Germinal center (tissue), 1 donor: ENCODE results near the gene CCDC93.

Experiments used
- DNase-seq: peaks from one replicate; pipeline ENCODE4 v3.0.0; 2012; ENCODE audit warnings: mixed read lengths, low spot score

The CCDC93 gene

GRCh38 chr2:117985092-117985491, 28.8 kb downstream of the CCDC93 start:
- DNase-seq = no peak

DNA sequence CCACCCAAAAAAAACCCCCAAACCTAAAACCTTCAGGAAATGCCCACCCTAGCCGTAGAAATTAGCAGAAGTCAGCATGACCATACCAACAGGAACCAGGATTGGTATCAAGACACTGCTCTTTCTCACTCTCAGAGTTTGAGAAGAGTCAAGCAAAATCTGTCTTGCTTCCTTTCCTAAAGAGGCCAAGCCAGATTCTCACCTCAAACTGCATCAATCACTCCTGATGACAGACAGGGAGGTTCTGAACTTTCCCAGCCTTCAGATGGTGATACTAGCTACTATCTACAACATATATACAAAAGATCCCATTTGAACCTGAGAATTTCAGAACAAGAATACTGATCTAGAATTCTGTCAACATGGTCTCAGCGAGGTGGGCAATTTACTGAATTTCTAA, 29.7 kb downstream of the CCDC93 start:
- DNase-seq = no peak

GRCh38 chr2:117983040-117983439, 30.8 kb downstream of the CCDC93 start:
- DNase-seq = no peak

DNA sequence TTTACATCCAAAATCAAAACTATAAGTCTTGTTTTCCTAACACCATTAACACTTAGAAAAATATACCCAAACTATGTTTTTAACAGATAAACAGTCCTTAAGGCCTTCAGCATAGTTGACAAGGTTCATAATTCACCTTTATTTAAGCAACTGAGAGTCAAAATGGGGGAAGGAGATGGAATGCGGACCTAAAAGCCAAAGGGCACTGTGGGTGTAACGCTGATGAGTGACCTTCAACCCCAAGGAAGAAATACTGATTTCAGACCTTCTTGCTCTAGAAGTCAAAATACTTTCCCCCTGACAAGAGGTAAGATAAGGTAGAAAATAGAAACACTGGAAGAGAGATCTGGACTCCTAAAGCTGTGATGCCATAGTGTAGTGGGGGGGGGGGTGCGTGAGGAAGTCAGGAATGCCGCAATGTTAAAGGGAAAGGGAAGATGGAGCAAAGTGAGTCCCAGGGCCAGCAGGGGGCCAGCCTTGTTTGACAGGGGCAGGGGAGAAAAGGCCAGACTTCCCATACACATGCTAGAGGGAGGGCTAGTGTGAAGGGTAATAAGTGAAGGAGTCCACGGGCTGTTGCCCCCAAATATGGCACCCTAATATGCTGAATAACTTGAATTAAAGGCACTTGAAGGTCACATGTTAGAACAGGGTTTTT, 31.4 kb downstream of the CCDC93 start:
- DNase-seq = no peak

GRCh38 chr2:117981810-117982209, 32.1 kb downstream of the CCDC93 start:
- no peak for DNase-seq

GRCh38 chr2:117980783-117981676, 32.8 kb downstream of the CCDC93 start:
- DNase-seq = no peak

DNA sequence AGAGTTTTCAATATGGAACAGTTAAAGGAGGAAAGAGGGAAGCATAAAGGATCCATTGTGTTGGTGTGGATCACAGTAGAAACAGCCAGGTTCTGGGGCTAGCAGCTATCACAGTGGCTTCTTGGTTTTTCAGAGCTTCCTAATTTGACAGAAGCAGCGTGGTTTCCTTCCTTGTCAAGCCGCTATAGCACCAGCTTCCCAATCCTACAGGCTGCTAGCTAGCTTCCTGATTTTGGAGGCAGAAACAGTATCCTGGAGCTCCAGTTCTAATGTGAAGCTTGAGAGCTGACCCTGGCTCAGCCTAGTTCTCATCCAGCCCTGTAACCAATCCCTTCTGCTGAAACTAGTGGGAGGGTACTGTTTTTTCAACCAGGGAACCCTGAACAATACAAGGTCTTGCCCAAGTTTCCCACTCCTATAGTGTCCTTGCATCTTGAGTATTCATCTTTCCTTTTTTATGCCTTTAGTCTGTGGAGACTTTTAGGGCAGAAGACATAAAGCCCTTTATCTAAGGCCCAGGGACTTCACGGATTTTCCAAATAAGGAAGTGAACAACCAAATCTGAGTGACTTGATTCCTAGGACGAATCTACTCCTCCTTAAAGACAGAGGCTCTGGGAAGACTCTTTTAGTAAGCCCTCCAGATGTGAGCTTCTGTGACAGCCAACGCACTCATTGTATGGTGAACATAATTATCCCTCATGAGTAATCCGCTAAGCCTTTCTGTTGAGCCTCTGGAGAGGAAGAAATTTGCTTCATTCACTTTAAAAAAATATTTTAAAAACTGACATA, 33.8 kb downstream of the CCDC93 start:
- DNase-seq = no peak

- no peak for DNase-seq
Observed at GRCh38 chr2:117977696-117978095, 36.2 kb downstream of the CCDC93 start.

GRCh38 chr2:117976581-117976980, 37.3 kb downstream of the CCDC93 start:
- no peak for DNase-seq

DNA sequence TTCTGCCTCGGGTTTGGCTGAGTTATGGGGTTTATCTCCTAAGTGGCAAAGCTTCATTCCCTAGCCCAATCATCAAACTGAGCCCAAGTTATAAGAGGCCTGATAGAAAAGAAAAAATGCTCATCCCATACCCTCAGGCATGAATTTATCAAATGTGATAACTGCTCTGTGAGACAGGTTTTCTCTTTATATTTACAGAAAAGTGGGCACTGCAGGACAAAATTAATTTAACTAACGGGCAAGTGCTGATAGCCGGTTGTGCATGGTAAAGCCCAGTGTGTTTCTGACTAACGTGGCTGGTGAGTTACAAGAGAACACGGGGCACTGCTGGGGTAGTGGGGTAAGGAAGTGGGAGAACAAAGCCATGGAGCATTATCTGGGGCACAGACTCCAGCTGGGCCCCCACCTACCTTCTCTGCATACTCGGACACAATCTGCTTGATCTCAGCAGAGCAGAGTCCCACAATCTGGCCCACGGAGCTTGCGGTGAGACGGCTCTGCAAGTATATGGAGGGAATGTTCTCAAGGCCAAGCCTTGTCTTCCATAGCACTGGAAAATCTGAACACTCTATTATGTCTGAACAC, 40.3 kb downstream of the CCDC93 start:
- DNase-seq = no peak

GRCh38 chr2:117972476-117973123, 41.3 kb downstream of the CCDC93 start:
- DNase-seq = no peak

DNA sequence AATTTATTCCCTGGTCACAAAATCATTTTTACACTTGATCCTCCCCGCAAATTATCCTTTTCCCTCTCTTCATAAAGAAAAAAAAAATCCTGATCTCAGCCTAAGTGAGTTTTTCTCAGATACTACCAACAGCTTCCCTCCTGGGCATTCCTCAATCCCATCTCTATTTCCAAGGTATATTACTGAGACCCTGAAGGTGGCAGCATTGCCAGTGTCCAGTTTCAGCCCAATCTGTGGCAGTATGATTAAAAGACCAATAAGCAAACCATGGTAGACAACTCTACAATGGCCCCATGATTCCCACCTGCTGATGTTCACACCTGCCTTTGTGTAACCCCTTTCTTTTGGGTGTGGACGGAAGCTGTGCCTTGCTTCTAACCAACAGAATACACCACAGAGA, 45.1 kb downstream of the CCDC93 start:
- DNase-seq = no peak

GRCh38 chr2:117967977-117968718, 45.7 kb downstream of the CCDC93 start:
- DNase-seq = no peak

- no peak for DNase-seq
Observed at GRCh38 chr2:117963446-117963845, 50.4 kb downstream of the CCDC93 start.

- DNase-seq = no peak
Observed at GRCh38 chr2:117961201-117961600, 52.7 kb downstream of the CCDC93 start.

DNA sequence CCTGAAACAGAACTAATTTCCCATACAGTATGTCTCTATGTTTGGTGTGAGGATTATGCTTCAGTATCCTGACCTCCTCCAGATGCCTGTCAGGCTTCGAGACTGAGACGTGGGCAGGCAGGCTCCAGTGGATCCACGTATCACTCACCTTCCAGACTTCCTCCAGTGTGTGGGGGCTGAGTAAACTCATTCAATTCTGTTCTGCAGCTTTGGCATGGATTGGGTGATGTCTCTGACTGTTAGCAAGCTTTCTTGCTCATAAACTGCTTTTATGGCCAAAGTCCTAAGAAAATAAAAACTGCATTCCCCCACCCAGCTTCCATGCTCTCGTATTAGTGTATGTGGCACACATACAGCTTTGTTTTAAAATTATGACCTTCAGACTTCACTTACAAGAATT, 53.6 kb downstream of the CCDC93 start:
- DNase-seq = no peak

- no peak for DNase-seq
Observed at GRCh38 chr2:117958186-117958585, 55.7 kb downstream of the CCDC93 start.

DNA sequence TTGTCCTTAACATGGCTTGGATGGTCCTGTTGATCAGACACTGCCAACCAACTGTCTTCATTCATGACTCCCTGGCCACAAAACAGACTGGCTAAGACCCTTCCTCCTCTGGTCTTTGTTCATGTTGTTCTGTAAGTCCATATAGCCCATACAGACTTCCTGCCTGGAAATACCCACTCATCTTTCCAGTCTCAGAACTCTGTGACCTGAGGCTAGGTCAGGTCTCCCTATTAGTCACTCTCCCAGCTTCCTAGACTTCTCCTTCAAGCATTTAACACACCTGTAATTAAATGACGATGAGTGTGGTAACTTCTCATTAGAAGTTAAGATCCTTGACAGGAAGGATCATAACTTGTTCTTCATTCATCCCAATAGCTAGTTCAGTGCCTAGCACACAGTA, 56.3 kb downstream of the CCDC93 start:
- no peak for DNase-seq

DNA sequence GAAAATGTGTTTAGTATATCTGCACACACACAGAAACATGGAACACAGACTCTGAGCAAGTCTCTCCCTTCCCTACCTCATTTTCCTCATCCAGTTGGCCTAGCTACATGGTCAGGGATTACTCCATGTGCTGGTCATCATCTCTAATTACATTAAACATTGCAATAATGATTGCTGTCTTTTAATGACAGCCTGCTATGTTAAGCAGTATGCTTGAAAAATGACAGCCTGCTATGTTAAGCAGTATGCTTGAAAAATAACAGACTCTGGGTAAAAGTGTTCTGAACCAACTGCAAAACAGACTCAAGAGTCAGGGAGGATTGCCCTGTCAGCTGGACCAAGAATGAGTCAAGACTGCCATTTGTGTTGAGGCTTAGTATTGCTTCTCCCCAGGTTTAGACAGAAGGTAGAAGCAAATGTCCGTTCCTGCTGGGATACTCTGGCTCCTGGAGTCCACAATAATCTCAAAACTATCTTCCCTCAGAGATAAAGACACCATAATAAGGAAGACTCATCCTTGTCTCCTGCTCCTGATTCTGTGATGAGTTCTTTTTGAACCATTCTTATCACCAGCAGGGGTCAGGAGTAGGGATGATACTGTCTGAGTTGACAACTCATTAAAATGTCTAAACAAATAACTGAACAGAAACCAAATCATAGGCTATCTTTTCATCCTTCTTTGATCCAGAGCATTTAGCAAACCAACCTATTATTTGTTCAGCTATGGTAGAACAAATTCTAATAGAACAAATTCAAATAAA, 57.7 kb downstream of the CCDC93 start:
- DNase-seq = no peak

DNA sequence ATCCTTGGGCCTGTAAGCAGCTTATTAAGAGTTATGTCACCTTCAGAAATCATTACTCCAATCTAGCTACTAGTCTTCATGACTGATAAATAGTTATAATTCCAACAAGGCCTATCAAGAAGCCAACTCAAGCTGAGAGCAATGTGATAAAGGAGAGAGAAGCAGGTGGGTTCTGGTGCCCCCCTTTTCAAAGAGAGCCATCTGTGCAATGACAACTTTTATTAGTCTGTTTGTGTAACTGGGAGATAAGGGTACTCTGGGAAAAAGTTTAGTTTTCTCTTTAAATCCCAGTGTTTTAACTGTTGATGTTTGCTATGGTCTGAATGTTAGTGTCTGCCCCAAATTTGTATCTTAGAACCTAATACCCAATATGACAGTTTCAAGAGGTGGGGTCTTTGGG, 60.6 kb downstream of the CCDC93 start:
- no peak for DNase-seq
